Lower leg skin (tissue), 3 donors: ENCODE results near the gene TMEM214.

Experiments used
- POLR2A ChIP-seq, 2 donors: fragments of 450-650 bp; IDR thresholded peaks; one replicate each; pipeline ENCODE4 v1.6.1; 2016 to 2017; ENCODE audit warnings: antibody characterized with exemption in 2 of 2, mild to moderate bottlenecking in 1 of 2, moderate library complexity in 1 of 2
- TF ChIP-seq, protein P1 (sequence below), 3 donors: fragments of 450-650 bp; IDR thresholded peaks; one replicate each; pipeline ENCODE4 v1.5.1; 2016; ENCODE audit warnings: antibody characterized with exemption in 3 of 3, mild to moderate bottlenecking in 3 of 3, moderate library complexity in 2 of 3

DNA sequence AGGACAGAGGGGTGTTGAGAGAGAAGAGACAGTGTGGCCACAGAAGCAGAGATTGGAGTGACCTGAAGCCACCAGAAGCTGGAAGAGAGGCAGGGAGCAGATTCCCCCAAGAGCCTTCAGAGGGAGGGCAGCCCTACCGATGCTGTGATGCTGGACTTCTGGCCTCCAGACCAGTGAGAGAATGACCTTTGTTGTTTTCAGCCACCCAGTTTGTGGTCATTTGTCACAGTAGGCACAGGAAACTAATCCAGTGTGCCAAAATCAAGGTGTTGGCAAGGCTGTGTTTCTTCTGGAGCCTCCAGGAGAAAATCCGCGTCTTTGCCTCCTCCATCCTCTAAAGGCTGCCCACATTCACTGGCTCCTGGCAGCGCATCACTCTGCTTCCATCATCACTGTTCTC lies 47.0 kb upstream of the TMEM214 start:
- TF ChIP-seq, protein P1, sequence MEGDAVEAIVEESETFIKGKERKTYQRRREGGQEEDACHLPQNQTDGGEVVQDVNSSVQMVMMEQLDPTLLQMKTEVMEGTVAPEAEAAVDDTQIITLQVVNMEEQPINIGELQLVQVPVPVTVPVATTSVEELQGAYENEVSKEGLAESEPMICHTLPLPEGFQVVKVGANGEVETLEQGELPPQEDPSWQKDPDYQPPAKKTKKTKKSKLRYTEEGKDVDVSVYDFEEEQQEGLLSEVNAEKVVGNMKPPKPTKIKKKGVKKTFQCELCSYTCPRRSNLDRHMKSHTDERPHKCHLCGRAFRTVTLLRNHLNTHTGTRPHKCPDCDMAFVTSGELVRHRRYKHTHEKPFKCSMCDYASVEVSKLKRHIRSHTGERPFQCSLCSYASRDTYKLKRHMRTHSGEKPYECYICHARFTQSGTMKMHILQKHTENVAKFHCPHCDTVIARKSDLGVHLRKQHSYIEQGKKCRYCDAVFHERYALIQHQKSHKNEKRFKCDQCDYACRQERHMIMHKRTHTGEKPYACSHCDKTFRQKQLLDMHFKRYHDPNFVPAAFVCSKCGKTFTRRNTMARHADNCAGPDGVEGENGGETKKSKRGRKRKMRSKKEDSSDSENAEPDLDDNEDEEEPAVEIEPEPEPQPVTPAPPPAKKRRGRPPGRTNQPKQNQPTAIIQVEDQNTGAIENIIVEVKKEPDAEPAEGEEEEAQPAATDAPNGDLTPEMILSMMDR (IDR thresholded peaks at IDR 0.05): no peak
- no peak for TF ChIP-seq POLR2A (IDR thresholded peaks at IDR 0.05)
